H9 (cell line): ENCODE results near the gene GFY. TPM values are rescaled to one million over a fixed set of nuclear protein-coding genes. Genes with fewer than 3 reads are reported as not detected.

Experiments used
- DNase-seq: peaks from one replicate; pipeline ENCODE4 v3.0.0-alpha.2; 2017
- H2AFZ ChIP-seq: one replicate; pipeline ENCODE4 v1.6.1; 2013; ENCODE audit warnings: mild to moderate bottlenecking, low read length, control low read depth, moderate library complexity
- H2AK5ac ChIP-seq: 2 replicates; pipeline ENCODE4 v1.6.1; 2013; ENCODE audit warnings: low read length, control low read depth, mixed read lengths; ENCODE audit not compliant: insufficient read length
- H2BK120ac ChIP-seq: one replicate; pipeline ENCODE4 v1.6.1; 2013; ENCODE audit warnings: low read depth, mild to moderate bottlenecking, low read length, control low read depth, inconsistent platforms; ENCODE audit not compliant: poor library complexity, severe bottlenecking
- H2BK12ac ChIP-seq: 2 replicates; pipeline ENCODE4 v1.6.1; 2013; ENCODE audit warnings: low read length, control low read depth, mixed read lengths, low read depth; ENCODE audit not compliant: insufficient read length
- H2BK15ac ChIP-seq: 2 replicates; pipeline ENCODE4 v1.6.1; 2013; ENCODE audit warnings: low read depth, low read length, control low read depth
- H2BK20ac ChIP-seq: one replicate; pipeline ENCODE4 v1.6.1; 2013; ENCODE audit warnings: low read depth, mild to moderate bottlenecking, low read length, control low read depth, inconsistent platforms; ENCODE audit not compliant: poor library complexity, severe bottlenecking
- H2BK5ac ChIP-seq: 2 replicates; pipeline ENCODE4 v1.6.1; 2013; ENCODE audit warnings: low read length, control low read depth, mixed read lengths; ENCODE audit not compliant: insufficient read length
- H3K14ac ChIP-seq: 2 replicates; pipeline ENCODE4 v1.6.1; 2013; ENCODE audit warnings: low read length, control low read depth; ENCODE audit not compliant: insufficient read depth
- H3K18ac ChIP-seq: 2 replicates; pipeline ENCODE4 v1.6.1; 2013; ENCODE audit warnings: low read depth, mild to moderate bottlenecking, mixed read lengths, low read length, control low read depth; ENCODE audit not compliant: insufficient read length
- H3K23ac ChIP-seq: 2 replicates; pipeline ENCODE4 v1.6.1; 2013; ENCODE audit warnings: low read length, control low read depth, mixed read lengths, low read depth; ENCODE audit not compliant: insufficient read length
- H3K23me2 ChIP-seq: 2 replicates; pipeline ENCODE4 v1.6.1; 2013; ENCODE audit warnings: low read depth, mild to moderate bottlenecking, mixed read lengths, low read length, control low read depth; ENCODE audit not compliant: insufficient read length, poor library complexity, severe bottlenecking
- H3K27ac ChIP-seq: 2 replicates; pipeline ENCODE4 v1.5.1; 2013; ENCODE audit warnings: low read length, control low read depth, mixed read lengths, low read depth; ENCODE audit not compliant: insufficient read length
- H3K27me3 ChIP-seq: 2 replicates; pipeline ENCODE4 v1.6.1; 2013; ENCODE audit warnings: low read length, control low read depth, inconsistent platforms; ENCODE audit not compliant: insufficient read depth
- H3K4ac ChIP-seq: 2 replicates; pipeline ENCODE4 v1.6.1; 2013; ENCODE audit warnings: low read depth, mild to moderate bottlenecking, control low read depth, inconsistent platforms, low read length, moderate library complexity
- H3K4me1 ChIP-seq: 2 replicates; pipeline ENCODE4 v1.6.1; 2013; ENCODE audit warnings: low read length, control low read depth, inconsistent platforms; ENCODE audit not compliant: insufficient read depth
- H3K4me2 ChIP-seq: 2 replicates; pipeline ENCODE4 v1.6.1; 2013; ENCODE audit warnings: low read length, control low read depth, mixed read lengths; ENCODE audit not compliant: insufficient read length, insufficient read depth
- H3K56ac ChIP-seq: 2 replicates; pipeline ENCODE4 v1.6.1; 2013; ENCODE audit warnings: low read depth, mild to moderate bottlenecking, mixed read lengths, low read length, control low read depth; ENCODE audit not compliant: insufficient read length
- H3K79me1 ChIP-seq: 2 replicates; pipeline ENCODE4 v1.6.1; 2013; ENCODE audit warnings: low read depth, mild to moderate bottlenecking, moderate library complexity, low read length, control low read depth, inconsistent platforms; ENCODE audit not compliant: insufficient read depth, poor library complexity, severe bottlenecking
- H3K79me2 ChIP-seq: 2 replicates; pipeline ENCODE4 v1.6.1; 2013; ENCODE audit warnings: low read length, control low read depth, inconsistent platforms; ENCODE audit not compliant: insufficient read depth
- H3K9ac ChIP-seq: 2 replicates; pipeline ENCODE4 v1.6.1; 2013; ENCODE audit warnings: low read length, control low read depth, mixed read lengths; ENCODE audit not compliant: insufficient read length; ENCODE audit errors: extremely low read depth
- H3K9me3 ChIP-seq: one replicate; pipeline ENCODE4 v1.6.1; 2013; ENCODE audit warnings: low read depth, low read length, inconsistent platforms; ENCODE audit not compliant: control insufficient read depth
- H3T11ph ChIP-seq: one replicate; pipeline ENCODE4 v1.6.1; 2013; ENCODE audit warnings: mild to moderate bottlenecking, low read length, control low read depth, inconsistent platforms
- H4K20me1 ChIP-seq: one replicate; pipeline ENCODE4 v1.6.1; 2013; ENCODE audit not compliant: control insufficient read depth, insufficient read length, insufficient read depth
- H4K5ac ChIP-seq: 2 replicates; pipeline ENCODE4 v1.6.1; 2013; ENCODE audit warnings: low read depth, mild to moderate bottlenecking, mixed read lengths, low read length, control low read depth; ENCODE audit not compliant: insufficient read length
- H4K8ac ChIP-seq: replicated peaks from 2 replicates; pipeline ENCODE4 v1.6.1; 2013; ENCODE audit warnings: low read length, control low read depth, mixed read lengths, low read depth; ENCODE audit not compliant: insufficient read length
- H4K91ac ChIP-seq: 2 replicates; pipeline ENCODE4 v1.6.1; 2013; ENCODE audit warnings: low read depth, mild to moderate bottlenecking, moderate library complexity, mixed read lengths, low read length, control low read depth; ENCODE audit not compliant: insufficient read length
- H3K27ac Mint-ChIP-seq, 3 experiments: 2 replicates in 2 of 3; 3 replicates in 1 of 3; pipeline ENCODE4 v1.8.0; 2020 to 2021; ENCODE audit warnings: mixed read lengths in 3 of 3, mild to moderate bottlenecking in 1 of 3, moderate library complexity in 1 of 3
- H3K27me3 Mint-ChIP-seq: 2 replicates; pipeline ENCODE4 v1.8.0; 2021; ENCODE audit warnings: low read depth, mild to moderate bottlenecking, moderate library complexity, mixed read lengths
- H3K36me3 Mint-ChIP-seq, 3 experiments: 2 replicates in 2 of 3; 3 replicates in 1 of 3; pipeline ENCODE4 v1.8.0; 2020 to 2021; ENCODE audit warnings: low read depth in 3 of 3, mixed read lengths in 3 of 3; ENCODE audit not compliant: insufficient read depth in 1 of 3
- H3K4me1 Mint-ChIP-seq, 2 experiments: 2 replicates each; pipeline ENCODE4 v1.8.0; 2020; ENCODE audit warnings: mixed read lengths in 2 of 2
- H3K4me3 Mint-ChIP-seq, 2 experiments: 2 replicates in 1 of 2; 3 replicates in 1 of 2; pipeline ENCODE4 v1.8.0; 2020 to 2021; ENCODE audit warnings: mild to moderate bottlenecking in 2 of 2, mixed read lengths in 2 of 2, moderate library complexity in 1 of 2
- H3K9me3 Mint-ChIP-seq, 2 experiments: 2 replicates in 1 of 2; 3 replicates in 1 of 2; pipeline ENCODE4 v1.8.0; 2020; ENCODE audit warnings: mild to moderate bottlenecking in 2 of 2, mixed read lengths in 2 of 2, moderate library complexity in 1 of 2
- whole genome bisulfite sequencing: extraction: QIAGEN DNeasy Blood & Tissue Kit; methylation state at CpG from one replicate; pipeline ENCODE4 v1.1.7; 2013; ENCODE audit warnings: missing lambda C conversion rate, low lambda C conversion rate, mixed read lengths; ENCODE audit not compliant: insufficient read length; ENCODE audit errors: extremely low coverage; 5-methylcytosine and 5-hydroxymethylcytosine counted together
- total RNA-seq: library from RNA; stranded (reverse); gene quantifications from 2 replicates; pipeline ENCODE4 v1.2.1, GENCODE V29; 2021
- TF ChIP-seq, protein P1 (sequence below): fragments of 200-600 bp; sonication (generic); conservative IDR thresholded peaks from 3 replicates; pipeline ENCODE4 v1.8.0; 2021; ENCODE audit warnings: antibody characterized with exemption, mild to moderate bottlenecking

The GFY gene
- total RNA-seq, 1 experiment from 2014 or later = 1.3 TPM

DNA sequence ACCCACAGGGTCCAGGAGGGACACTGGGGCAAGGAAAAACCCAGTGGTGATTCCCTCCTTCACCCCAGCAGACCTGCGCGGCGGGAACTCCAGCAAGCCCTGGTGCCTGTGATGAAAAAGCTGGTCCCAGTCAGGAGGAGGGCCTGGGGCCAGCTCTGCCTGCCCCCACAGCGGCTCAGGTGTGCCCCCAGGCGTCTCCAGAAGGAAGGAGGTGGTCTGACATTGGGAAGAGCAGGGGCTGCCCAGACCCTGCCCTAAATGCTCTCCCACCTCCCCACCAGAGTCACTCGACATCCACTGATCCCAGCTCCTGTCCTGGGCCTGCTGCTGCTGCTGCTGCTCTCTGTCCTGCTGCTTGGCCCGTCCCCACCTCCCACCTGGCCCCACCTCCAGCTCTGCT, 8.1 kb upstream of the GFY start:
- no peak overlapping the region for H2BK15ac ChIP-seq
- no peaks in the 10 kb centered on the region for H4K20me1 ChIP-seq
- no peak overlapping the region for H3K4ac ChIP-seq
- no peak overlapping the region; the same call in 1 of the 2 replicates for H3K14ac ChIP-seq
- WGBS = no CpG with 5 or more reads among the region's 7 CpGs
- no peak overlapping the region for H3K27ac ChIP-seq
- no peak overlapping the region for H2BK12ac ChIP-seq
- peaks cover 5% of the 10 kb centered on the region for H3K23me2 ChIP-seq
- no peak overlapping the region for H3K9ac ChIP-seq
- no peak overlapping the region for H4K8ac ChIP-seq
- H4K91ac ChIP-seq = no peak overlapping the region
- H3K9me3 Mint-ChIP-seq = peaks cover 0 to 5% of the 10 kb centered on the region in 2 experiments; a peak in 2 of 5 replicates
- H3K56ac ChIP-seq = no peak overlapping the region
- H4K5ac ChIP-seq = no peak overlapping the region
- H3K36me3 Mint-ChIP-seq = no peaks in the 10 kb centered on the region; a peak in 2 of 7 replicates
- H3K27me3 ChIP-seq = peaks cover 7% of the 10 kb centered on the region; the same call in 1 of the 2 replicates
- no peaks in the 10 kb centered on the region for H3K79me2 ChIP-seq
- no peak overlapping the region for H2AFZ ChIP-seq
- peaks cover 59 to 75% of the 10 kb centered on the region in 2 experiments for H3K4me1 Mint-ChIP-seq
- H3K27me3 Mint-ChIP-seq = peaks cover 29% of the 10 kb centered on the region
- H3K4me3 Mint-ChIP-seq = no peak overlapping the region
- no peak overlapping the region for H3K4me2 ChIP-seq
- no peaks in the 10 kb centered on the region for H3K9me3 ChIP-seq
- H3K23ac ChIP-seq = no peak overlapping the region
- TF ChIP-seq, protein P1, sequence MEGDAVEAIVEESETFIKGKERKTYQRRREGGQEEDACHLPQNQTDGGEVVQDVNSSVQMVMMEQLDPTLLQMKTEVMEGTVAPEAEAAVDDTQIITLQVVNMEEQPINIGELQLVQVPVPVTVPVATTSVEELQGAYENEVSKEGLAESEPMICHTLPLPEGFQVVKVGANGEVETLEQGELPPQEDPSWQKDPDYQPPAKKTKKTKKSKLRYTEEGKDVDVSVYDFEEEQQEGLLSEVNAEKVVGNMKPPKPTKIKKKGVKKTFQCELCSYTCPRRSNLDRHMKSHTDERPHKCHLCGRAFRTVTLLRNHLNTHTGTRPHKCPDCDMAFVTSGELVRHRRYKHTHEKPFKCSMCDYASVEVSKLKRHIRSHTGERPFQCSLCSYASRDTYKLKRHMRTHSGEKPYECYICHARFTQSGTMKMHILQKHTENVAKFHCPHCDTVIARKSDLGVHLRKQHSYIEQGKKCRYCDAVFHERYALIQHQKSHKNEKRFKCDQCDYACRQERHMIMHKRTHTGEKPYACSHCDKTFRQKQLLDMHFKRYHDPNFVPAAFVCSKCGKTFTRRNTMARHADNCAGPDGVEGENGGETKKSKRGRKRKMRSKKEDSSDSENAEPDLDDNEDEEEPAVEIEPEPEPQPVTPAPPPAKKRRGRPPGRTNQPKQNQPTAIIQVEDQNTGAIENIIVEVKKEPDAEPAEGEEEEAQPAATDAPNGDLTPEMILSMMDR = peak; percentile 59
- H3K18ac ChIP-seq = no peak overlapping the region
- no peak overlapping the region for H2BK20ac ChIP-seq
- H2BK5ac ChIP-seq = no peak overlapping the region
- H3T11ph ChIP-seq = no peak overlapping the region
- no peaks in the 10 kb centered on the region; the same call in 1 of the 2 replicates for H3K4me1 ChIP-seq
- H3K79me1 ChIP-seq = no peaks in the 10 kb centered on the region
- H3K27ac Mint-ChIP-seq = no peak overlapping the region
- DNase-seq = peak; percentile 68
- H2BK120ac ChIP-seq = no peak overlapping the region
- H2AK5ac ChIP-seq = no peak overlapping the region
